HG03469 (cell line): ENCODE results near the gene CYP2J2.
"Not testable (repeated sequence)": the region's sequence is repeated elsewhere in the genome, so short reads cannot be mapped to it uniquely, and the experiment has no call there.

Source experiments
- ATAC-seq: cut with Tn5 transposase; IDR thresholded peaks from one replicate; pipeline ENCODE4 v1.9.1; 2021; ENCODE audit warnings: mild to moderate bottlenecking, moderate library complexity, moderate number of reproducible peaks; ENCODE audit not compliant: unreplicated experiment

The CYP2J2 gene

DNA sequence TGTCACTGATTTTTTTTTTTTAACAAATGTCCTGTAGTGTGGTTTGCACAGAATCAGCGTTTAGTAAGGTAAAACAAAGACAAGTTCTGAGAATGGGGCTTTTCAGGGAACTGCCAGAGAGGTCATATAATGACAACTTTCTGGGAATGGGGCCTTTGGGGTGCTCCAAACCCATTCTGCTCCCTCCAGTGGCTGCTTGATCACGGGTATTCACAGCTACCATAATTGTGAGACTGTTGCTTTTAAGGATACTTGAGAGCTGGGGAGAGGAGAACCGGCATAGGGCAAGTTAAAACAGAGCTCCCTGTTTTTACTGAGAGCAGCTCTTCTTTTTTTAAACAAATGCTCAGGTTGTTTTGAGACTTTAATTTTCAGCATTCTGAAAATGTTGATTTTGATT lies 48.2 kb downstream of the CYP2J2 start:
- no peak for ATAC-seq

- ATAC-seq: no peak
These were observed 49.4 kb downstream of the CYP2J2 start for GRCh38 chr1:59877108-59877682.

DNA sequence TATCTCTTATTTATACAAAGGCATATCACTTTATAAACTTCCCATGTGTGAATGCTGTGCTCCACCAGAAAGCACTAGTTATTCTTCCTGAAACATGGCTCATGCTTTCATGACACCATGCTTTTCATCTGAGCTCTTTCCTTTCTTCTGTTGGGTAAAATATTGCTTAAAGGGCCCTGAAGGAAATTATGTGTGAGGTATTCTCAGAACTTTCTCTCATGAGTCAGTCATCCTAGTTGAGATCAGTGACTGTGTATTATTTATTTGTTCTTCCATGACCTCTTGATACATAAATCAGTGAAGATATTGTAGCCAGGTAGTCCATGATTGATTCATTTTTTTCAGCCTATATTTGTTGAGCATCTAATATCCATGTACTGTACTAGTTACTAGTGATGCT lies 54.8 kb downstream of the CYP2J2 start:
- no peak for ATAC-seq

DNA sequence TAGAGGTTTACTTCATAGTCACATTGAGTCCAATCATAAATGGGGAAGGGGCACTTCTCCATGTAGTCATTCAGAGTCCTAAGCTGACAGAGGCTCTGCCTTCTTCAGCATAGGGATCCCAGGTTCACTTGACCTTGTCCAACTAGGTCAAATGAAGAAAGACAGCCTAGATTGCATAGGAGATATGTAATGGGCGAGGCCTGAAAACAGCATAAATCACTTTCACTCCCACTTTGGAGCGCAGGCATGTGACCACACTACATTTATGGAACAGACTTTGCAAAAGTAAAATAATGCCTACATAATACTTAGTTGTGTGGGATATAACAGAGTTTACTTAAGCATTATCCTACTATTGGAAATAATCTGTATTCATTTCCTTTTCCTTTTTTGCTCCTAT lies 60.1 kb downstream of the CYP2J2 start:
- no peak for ATAC-seq

- ATAC-seq: no peak
These were observed 68.8 kb downstream of the CYP2J2 start for GRCh38 chr1:59857679-59858354.

GRCh38 chr1:59856725-59857338 lies 69.7 kb downstream of the CYP2J2 start:
- ATAC-seq: no peak

DNA sequence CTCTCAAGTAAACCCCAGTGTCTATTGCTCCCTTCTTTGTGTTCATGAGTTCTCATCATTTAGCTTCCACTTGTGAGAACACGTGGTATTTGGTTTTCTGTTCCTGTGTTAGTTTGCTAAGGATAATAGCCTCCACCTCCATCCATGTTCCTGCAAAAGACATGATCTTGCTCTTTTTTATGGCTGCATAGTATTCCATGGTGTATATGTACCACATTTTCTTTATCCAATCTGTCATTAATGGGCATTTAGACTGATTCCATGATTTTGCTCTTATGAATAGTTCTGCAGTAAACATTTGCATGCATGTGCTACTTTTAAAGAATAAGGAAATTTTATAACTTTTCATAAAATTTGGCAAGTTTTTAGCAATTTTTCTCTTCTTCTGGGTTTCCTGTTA lies 71.3 kb downstream of the CYP2J2 start:
- not testable (repeated sequence) for ATAC-seq

DNA sequence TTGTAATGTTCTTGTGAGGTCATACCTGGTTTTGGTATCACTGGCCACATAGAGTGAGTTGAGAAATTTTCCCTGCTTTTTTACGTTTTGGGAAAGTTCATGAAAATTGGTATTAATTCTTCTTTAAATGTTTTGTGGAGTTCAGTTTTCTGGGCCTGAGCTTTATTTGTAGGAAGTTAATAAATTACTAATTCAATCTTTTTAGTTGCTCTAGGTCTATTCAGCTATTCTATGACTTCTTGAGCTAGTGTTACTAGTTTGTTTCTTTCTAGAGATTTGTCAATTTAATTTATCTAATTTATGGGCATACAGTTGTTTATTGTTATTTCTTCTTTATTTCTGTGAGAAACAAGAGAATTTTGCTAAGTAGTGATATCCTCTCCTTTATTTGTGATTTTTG lies 74.5 kb downstream of the CYP2J2 start:
- ATAC-seq: no peak

GRCh38 chr1:59846895-59847282 lies 79.7 kb downstream of the CYP2J2 start:
- no peak for ATAC-seq

GRCh38 chr1:59846209-59846894 lies 80.2 kb downstream of the CYP2J2 start:
- ATAC-seq: no peak

GRCh38 chr1:59845091-59845490 lies 81.5 kb downstream of the CYP2J2 start:
- ATAC-seq: no peak
